Esophagus mucosa (tissue), 1 donor: ENCODE results near the gene GBX2. TPM values are rescaled to one million over a fixed set of nuclear protein-coding genes. Genes with fewer than 3 reads are reported as not detected.
"Not testable (repeated sequence)": the region's sequence is repeated elsewhere in the genome, so short reads cannot be mapped to it uniquely, and the experiment has no call there.

Experiments
- ATAC-seq: fragments of 200-7000 bp; cut with Tn5 transposase; one replicate; pipeline ENCODE4 v1.9.1; 2020
- total RNA-seq: library from RNA; stranded (reverse); gene quantifications from one replicate; pipeline ENCODE4 v1.2.4, GENCODE V29; 2023
- donor health status: DM: yes; HTN: yes; CAD: no.

The GBX2 gene
- total RNA-seq, 1 donor from 2014 or later, result not detected

GRCh38 chr2:236155406-236155805 is 12.8 kb downstream of the GBX2 start:
- no peak for ATAC-seq

GRCh38 chr2:236146436-236146835 is 21.8 kb downstream of the GBX2 start:
- no peak for ATAC-seq

GRCh38 chr2:236143811-236144210 is 24.4 kb downstream of the GBX2 start:
- ATAC-seq, result no peak

- ATAC-seq, result not testable (repeated sequence)
Observed at GRCh38 chr2:236141616-236142015, 26.6 kb downstream of the GBX2 start.

- ATAC-seq, result no peak
Observed at GRCh38 chr2:236137066-236137465, 31.1 kb downstream of the GBX2 start.

- ATAC-seq, result no peak
Observed at GRCh38 chr2:236136538-236136937, 31.6 kb downstream of the GBX2 start.

- ATAC-seq, result no peak
Observed at GRCh38 chr2:236133410-236134012, 34.7 kb downstream of the GBX2 start.

GRCh38 chr2:236131073-236131692 is 37.0 kb downstream of the GBX2 start:
- no peak for ATAC-seq

- peak; percentile 15 for ATAC-seq
Observed at GRCh38 chr2:236130349-236130998, 37.7 kb downstream of the GBX2 start.

- ATAC-seq, result no peak
Observed at GRCh38 chr2:236129935-236130334, 38.3 kb downstream of the GBX2 start.

GRCh38 chr2:236128321-236128720 is 39.9 kb downstream of the GBX2 start:
- ATAC-seq, result no peak

GRCh38 chr2:236127010-236127409 is 41.2 kb downstream of the GBX2 start:
- ATAC-seq, result no peak

GRCh38 chr2:236125541-236125940 is 42.6 kb downstream of the GBX2 start:
- no peak for ATAC-seq

- ATAC-seq, result no peak
Observed at GRCh38 chr2:236124182-236124893, 43.8 kb downstream of the GBX2 start.

- ATAC-seq, result no peak
Observed at GRCh38 chr2:236123716-236124115, 44.5 kb downstream of the GBX2 start.

GRCh38 chr2:236122236-236122635 is 46.0 kb downstream of the GBX2 start:
- no peak for ATAC-seq

- peak; percentile 47 for ATAC-seq
Observed at GRCh38 chr2:236121546-236121945, 46.6 kb downstream of the GBX2 start.

- no peak for ATAC-seq
Observed at GRCh38 chr2:236120829-236121228, 47.4 kb downstream of the GBX2 start.

- ATAC-seq, result no peak
Observed at GRCh38 chr2:236120141-236120601, 48.0 kb downstream of the GBX2 start.

- ATAC-seq, result no peak
Observed at GRCh38 chr2:236119476-236119875, 48.7 kb downstream of the GBX2 start.

GRCh38 chr2:236119003-236119402 is 49.2 kb downstream of the GBX2 start:
- no peak for ATAC-seq

GRCh38 chr2:236117861-236118269 is 50.3 kb downstream of the GBX2 start:
- no peak for ATAC-seq

GRCh38 chr2:236117401-236117800 is 50.8 kb downstream of the GBX2 start:
- ATAC-seq, result no peak
